HEK293T (cell line): ENCODE data around the gene C22orf31.

Source experiments
- CTCF ChIA-PET: fragments of 350-600 bp; formaldehyde crosslinking; extraction: SDS; loops from one replicate; lab custom pipeline; 2021; ENCODE audit warnings: antibody characterized with exemption, inconsistent platforms; lab: Yijun Ruan, JAX
- POLR2A ChIA-PET: fragments of 350-600 bp; formaldehyde crosslinking; extraction: SDS; loops from one replicate; lab custom pipeline; 2020; ENCODE audit warnings: antibody characterized with exemption, inconsistent platforms; lab: Yijun Ruan, JAX
- DNase-seq: peaks from one replicate; pipeline ENCODE4 v3.0.0; 2012; ENCODE audit warnings: mixed read lengths; ENCODE audit errors: extremely low spot score
- ARNT ChIP-seq: fragments of 450-650 bp; IDR thresholded peaks from 2 replicates; pipeline ENCODE4 v1.6.1; 2017; ENCODE audit warnings: mild to moderate bottlenecking
- BHLHE40 ChIP-seq: fragments of 450-650 bp; IDR thresholded peaks from 2 replicates; pipeline ENCODE4 v1.6.1; 2016; ENCODE audit warnings: mild to moderate bottlenecking, moderate library complexity, borderline replicate concordance
- CTBP1 ChIP-seq: fragments of 450-650 bp; IDR thresholded peaks from 2 replicates; pipeline ENCODE4 v1.6.1; 2016; ENCODE audit warnings: borderline replicate concordance
- ELF4 ChIP-seq: fragments of 450-650 bp; IDR thresholded peaks from 2 replicates; pipeline ENCODE4 v1.6.1; 2017; ENCODE audit warnings: antibody characterized with exemption
- FOXA1 ChIP-seq: fragments of 450-650 bp; IDR thresholded peaks from 2 replicates; pipeline ENCODE4 v1.6.1; 2016; ENCODE audit warnings: mild to moderate bottlenecking
- FOXK2 ChIP-seq: fragments of 450-650 bp; IDR thresholded peaks from 2 replicates; pipeline ENCODE4 v1.6.1; 2016; ENCODE audit warnings: mild to moderate bottlenecking
- FOXM1 ChIP-seq: fragments of 450-650 bp; IDR thresholded peaks from 2 replicates; pipeline ENCODE4 v1.6.1; 2017; ENCODE audit warnings: mild to moderate bottlenecking, borderline replicate concordance
- HDGF ChIP-seq: fragments of 450-650 bp; IDR thresholded peaks from 2 replicates; pipeline ENCODE4 v1.6.1; 2017; ENCODE audit warnings: antibody characterized with exemption, borderline replicate concordance
- L3MBTL2 ChIP-seq: fragments of 450-650 bp; conservative IDR thresholded peaks from 2 replicates; pipeline ENCODE4 v1.6.1; 2016; ENCODE audit warnings: mild to moderate bottlenecking
- LEF1 ChIP-seq: fragments of 450-650 bp; IDR thresholded peaks from 2 replicates; pipeline ENCODE4 v1.6.1; 2017; ENCODE audit warnings: mild to moderate bottlenecking, borderline replicate concordance
- NFRKB ChIP-seq: fragments of 450-650 bp; IDR thresholded peaks from 2 replicates; pipeline ENCODE4 v1.6.1; 2016; ENCODE audit warnings: mild to moderate bottlenecking, moderate library complexity
- PKNOX1 ChIP-seq: fragments of 450-650 bp; IDR thresholded peaks from 2 replicates; pipeline ENCODE4 v1.6.1; 2016
- SP1 ChIP-seq: fragments of 450-650 bp; IDR thresholded peaks from 2 replicates; pipeline ENCODE4 v1.6.1; 2017
- SUZ12 ChIP-seq: fragments of 450-650 bp; IDR thresholded peaks from 2 replicates; pipeline ENCODE4 v1.6.1; 2016; ENCODE audit warnings: mild to moderate bottlenecking
- TARDBP ChIP-seq: fragments of 450-650 bp; IDR thresholded peaks from 2 replicates; pipeline ENCODE4 v1.6.1; 2016
- ZNF384 ChIP-seq: fragments of 450-650 bp; IDR thresholded peaks from 2 replicates; pipeline ENCODE4 v1.6.1; 2016

Gene C22orf31

GRCh38 chr22:29014773-29015172 lies 46.9 kb downstream of the C22orf31 start:
- ChIA-PET POLR2A (no interaction called here), CTCF (no interaction called here)
- TF ChIP-seq PKNOX1 (no peak), CTBP1 (no peak), LEF1 (no peak), TARDBP (no peak), NFRKB (no peak), SP1 (no peak), FOXA1 (no peak), L3MBTL2 (no peak), SUZ12 (no peak), ARNT (no peak), HDGF (no peak), ZNF384 (no peak), FOXM1 (no peak), BHLHE40 (no peak), FOXK2 (no peak), ELF4 (no peak)
- no peak for DNase-seq

- CTCF ChIA-PET = no interaction called here
- TF ChIP-seq NFRKB (no peak), SP1 (no peak), SUZ12 (no peak), TARDBP (no peak), BHLHE40 (no peak), ZNF384 (no peak), ELF4 (no peak), HDGF (no peak), FOXM1 (no peak), CTBP1 (no peak), L3MBTL2 (no peak), PKNOX1 (no peak), FOXK2 (no peak), ARNT (no peak), FOXA1 (no peak), LEF1 (no peak)
- DNase-seq = no peak
- POLR2A ChIA-PET = no interaction called here
Observed at GRCh38 chr22:29014293-29014692, 47.3 kb downstream of the C22orf31 start.

- TF ChIP-seq ELF4 = no peak
- TF ChIP-seq FOXA1 = no peak
- no peak for TF ChIP-seq SUZ12
- no peak for TF ChIP-seq TARDBP
- no peak for TF ChIP-seq FOXM1
- TF ChIP-seq HDGF = no peak
- no peak for TF ChIP-seq NFRKB
- TF ChIP-seq L3MBTL2 = no peak
- TF ChIP-seq ZNF384 = no peak
- TF ChIP-seq LEF1 = no peak
- TF ChIP-seq FOXK2 = no peak
- no peak for TF ChIP-seq PKNOX1
- no peak for TF ChIP-seq SP1
- TF ChIP-seq BHLHE40 = no peak
- no peak for TF ChIP-seq CTBP1
- no peak for TF ChIP-seq ARNT
- DNase-seq = no peak
- ChIA-PET CTCF (no interaction called here), POLR2A (no interaction called here)
Observed at GRCh38 chr22:29012952-29013351, 48.7 kb downstream of the C22orf31 start.

GRCh38 chr22:29012101-29012433 lies 49.6 kb downstream of the C22orf31 start:
- ChIA-PET POLR2A (no interaction called here), CTCF (no interaction called here)
- DNase-seq = no peak
- TF ChIP-seq ELF4 (no peak), FOXK2 (no peak), FOXM1 (no peak), TARDBP (no peak), SUZ12 (no peak), FOXA1 (no peak), BHLHE40 (no peak), PKNOX1 (no peak), L3MBTL2 (no peak), NFRKB (no peak)

- CTCF ChIA-PET = interaction anchor here (0.9 kb wide), 1 partner anchor 29 kb away, joined by 3 read pairs; no protein-coding TSS in a partner anchor
- no peak for TF ChIP-seq SUZ12
- TF ChIP-seq PKNOX1 = no peak
- TF ChIP-seq SP1 = no peak
- no peak for TF ChIP-seq CTBP1
- no peak for TF ChIP-seq HDGF
- TF ChIP-seq L3MBTL2 = no peak
- no peak for TF ChIP-seq ELF4
- no peak for TF ChIP-seq FOXK2
- TF ChIP-seq ZNF384 = no peak
- POLR2A ChIA-PET = no interaction called here
- no peak for DNase-seq
Observed at GRCh38 chr22:29011240-29012100, 50.2 kb downstream of the C22orf31 start.
